HG03064 (cell line): ENCODE measurements around the gene CHMP1A.
"Not testable (repeated sequence)": the region's sequence is repeated elsewhere in the genome, so short reads cannot be mapped to it uniquely, and the experiment has no call there.

Experiments
- ATAC-seq: cut with Tn5 transposase; IDR thresholded peaks from one replicate; pipeline ENCODE4 v1.9.1; 2021; ENCODE audit warnings: low read depth; ENCODE audit not compliant: unreplicated experiment

Gene CHMP1A

DNA sequence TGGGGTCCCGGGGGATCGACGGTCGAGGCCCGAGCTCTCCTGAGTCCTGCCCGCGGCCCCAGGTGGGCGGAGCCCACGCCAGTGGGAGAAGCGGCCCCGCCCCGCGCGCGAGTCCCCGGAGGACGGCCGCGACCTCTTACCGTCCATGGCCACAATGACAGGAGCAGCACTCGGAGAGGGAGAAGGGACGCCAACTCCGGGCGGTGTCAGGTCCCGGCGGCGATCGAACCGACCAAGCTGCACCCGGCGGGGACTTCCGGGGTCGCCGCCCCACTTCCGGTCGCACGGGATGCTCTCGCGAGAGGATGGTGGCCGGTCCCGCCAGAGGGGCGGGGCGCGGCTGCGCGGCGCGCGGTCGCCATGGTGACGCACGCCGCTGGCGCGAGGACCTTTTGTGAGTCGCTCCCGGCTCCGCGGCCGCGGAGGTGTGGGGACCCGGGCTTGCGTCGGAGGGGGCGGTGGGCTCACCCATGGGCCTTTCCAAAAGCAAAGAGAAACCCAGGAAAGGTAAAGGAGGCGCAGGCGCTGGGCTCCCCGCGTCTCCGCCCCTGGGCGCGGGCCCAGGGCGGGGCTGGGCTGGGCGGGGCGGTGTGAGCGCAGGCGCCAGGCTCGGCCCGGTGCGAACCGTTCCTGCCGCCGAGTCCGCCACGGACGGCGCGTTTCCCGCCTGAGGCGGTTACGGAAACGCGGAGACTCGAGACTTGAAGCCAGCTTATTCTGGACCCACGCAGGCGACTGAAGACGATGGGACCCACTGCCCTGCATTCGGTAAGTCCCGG, at the start of gene CHMP1A, which contains the start of gene SPATA33:
TSS of gene CHMP1A (minus strand) at position 267 of the 779 bp plus-strand sequence. CDS start at position 147, 120 bp downstream.
TSS of gene SPATA33 (plus strand) at position 395 of the 779 bp plus-strand sequence. CDS start at position 471, 76 bp downstream.
- ATAC-seq: peak; percentile 84

DNA sequence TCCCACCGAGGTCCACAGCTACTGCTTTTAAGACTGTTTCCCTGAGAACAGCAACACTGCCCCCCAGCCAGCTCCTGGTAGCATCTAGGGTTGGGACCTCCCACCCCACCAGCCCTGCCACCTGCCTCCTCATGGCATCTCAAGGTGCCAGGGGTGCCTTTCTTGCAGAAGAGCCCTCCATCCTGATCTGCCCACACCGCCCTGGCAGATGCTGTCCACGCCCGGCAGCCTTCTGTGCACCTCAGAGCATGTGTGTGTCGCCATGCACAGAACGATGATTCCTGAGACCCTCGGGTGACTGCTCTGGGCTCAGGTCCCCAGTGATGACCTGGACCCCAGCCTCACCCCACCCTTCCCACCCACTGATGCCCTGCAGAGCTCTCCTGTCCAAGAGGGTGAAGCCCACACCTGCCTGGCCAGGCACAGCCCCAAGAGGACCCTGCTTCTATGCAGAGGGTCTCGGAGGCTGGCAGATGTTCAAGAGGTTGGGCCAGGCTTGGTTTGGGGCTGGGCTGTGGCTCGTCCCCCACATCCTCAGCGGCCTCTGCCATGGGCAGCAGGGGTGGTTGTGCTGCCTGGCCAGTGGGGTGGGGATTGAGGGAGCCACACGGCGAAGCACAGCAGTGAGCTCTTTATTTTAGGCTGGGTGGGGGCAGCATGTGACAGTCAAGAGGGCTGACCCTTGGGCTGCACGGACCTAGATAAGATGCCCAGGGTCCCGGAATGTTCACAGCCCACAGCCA, 49.2 kb upstream of the CHMP1A start:
- ATAC-seq: no peak

DNA sequence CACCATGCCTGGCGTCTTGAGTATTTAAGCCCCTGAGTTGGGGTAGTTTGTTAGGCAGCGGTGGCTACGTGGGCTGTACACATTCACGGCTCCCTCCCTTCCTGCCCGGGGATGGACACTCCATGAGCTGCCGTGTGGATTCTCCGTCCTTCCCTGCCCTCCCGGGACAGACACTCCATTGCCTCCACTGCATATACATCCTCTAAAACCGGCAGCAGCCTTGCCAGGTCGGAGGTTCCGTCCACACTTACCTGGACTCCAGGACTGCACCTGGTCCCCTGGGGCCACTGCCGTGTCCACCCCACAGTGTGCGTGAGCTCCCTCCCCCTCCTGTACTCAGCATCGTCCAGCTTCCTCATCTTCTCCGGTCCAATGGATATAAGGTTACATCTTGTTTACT, 47.5 kb upstream of the CHMP1A start:
- no peak for ATAC-seq

DNA sequence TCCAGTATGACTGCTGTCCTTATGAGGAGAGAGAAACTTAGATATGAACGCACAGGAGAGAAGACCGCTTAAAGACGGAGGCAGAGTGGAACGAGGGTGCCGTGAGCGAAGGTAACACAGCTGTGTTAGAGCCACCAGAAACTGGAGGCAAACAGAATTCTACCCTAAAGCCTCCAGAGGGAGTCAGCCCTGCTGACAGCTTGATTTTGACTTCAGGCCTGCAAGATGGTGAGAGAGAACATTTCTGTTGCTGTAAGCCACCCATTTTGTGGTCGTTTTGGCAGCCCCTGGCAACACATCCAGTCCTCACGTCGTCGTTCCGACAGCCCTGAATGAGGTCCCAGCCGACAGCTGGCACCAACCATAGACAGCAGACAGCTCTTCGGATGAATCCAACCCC, 46.8 kb upstream of the CHMP1A start:
- no peak for ATAC-seq

- peak; percentile 58 for ATAC-seq
These were observed 44.2 kb upstream of the CHMP1A start, which contains the start of gene SPATA2L for GRCh38 chr16:89701425-89702406. TSS of gene SPATA2L (minus strand) at chr16:89701705. CDS start at chr16:89701232, 473 bp downstream.

DNA sequence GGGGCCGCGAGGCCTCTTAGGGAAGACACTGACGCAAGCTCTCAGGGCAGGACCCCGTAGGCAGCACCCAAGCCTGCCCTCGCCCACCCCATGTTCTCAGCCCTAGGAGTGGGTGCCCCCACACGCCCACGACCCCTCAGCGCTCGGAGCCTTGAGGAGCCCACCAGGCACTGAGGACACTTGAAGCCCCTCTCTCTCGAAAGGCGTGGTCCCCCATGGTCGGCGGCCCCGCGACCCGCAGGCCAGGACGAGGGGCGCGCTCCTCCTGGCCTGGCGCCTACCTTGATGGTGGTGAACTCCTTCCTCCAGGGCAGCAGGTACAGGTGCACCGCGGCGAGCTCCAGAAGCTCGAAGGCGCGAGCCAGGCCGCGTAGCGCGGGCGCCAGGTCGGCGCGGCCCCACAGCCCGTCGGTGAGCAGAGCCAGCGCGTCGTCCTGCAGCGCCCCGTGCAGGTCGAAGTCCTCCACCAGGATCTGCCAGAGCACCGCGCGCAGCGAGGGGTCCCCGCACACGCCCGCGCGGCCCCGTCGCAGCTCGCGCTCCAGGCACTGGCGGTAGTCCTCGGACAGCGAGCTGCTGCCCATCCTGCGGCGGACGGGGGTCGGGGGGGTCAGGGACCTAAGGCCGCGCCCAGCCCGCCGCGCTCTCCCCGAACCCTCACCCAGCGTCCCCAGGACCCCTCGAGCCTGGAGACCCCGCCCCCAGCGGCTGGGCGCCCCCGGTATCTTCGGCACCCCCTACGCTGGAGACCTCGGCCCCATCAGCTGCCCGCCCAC, 43.3 kb upstream of the CHMP1A start:
- no peak for ATAC-seq

DNA sequence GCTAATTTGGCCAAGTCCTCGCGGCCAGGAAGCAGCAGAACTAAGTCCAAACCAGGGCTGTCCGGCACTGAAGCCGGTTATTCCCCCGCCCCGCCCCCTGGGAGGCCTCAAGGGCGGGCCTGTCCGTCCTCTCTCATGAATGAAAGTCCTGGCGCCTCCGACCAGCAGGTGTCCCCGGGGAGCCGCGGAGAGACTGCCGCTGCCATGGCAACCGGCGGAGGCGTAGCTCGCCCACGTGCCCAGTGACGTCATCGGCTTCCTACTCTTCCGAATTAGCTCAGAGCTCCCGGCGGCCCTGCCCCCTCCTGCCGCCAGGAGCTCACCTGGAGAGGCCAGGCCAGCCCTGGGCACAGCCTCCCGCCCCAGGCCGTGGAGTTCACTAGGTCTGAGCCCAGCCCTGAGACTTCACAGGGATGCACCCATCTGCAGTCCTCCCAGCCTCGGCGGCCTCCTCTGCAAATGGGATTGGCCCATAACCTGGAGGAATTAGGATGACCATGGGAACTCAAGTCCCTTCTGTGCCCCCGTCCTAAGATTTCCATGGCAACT, 42.7 kb upstream of the CHMP1A start:
- peak; percentile 39 for ATAC-seq

GRCh38 chr16:89699629-89700099, 42.2 kb upstream of the CHMP1A start:
- not testable (repeated sequence) for ATAC-seq

- not testable (repeated sequence) for ATAC-seq
These were observed 41.2 kb upstream of the CHMP1A start for GRCh38 chr16:89698717-89699116.

DNA sequence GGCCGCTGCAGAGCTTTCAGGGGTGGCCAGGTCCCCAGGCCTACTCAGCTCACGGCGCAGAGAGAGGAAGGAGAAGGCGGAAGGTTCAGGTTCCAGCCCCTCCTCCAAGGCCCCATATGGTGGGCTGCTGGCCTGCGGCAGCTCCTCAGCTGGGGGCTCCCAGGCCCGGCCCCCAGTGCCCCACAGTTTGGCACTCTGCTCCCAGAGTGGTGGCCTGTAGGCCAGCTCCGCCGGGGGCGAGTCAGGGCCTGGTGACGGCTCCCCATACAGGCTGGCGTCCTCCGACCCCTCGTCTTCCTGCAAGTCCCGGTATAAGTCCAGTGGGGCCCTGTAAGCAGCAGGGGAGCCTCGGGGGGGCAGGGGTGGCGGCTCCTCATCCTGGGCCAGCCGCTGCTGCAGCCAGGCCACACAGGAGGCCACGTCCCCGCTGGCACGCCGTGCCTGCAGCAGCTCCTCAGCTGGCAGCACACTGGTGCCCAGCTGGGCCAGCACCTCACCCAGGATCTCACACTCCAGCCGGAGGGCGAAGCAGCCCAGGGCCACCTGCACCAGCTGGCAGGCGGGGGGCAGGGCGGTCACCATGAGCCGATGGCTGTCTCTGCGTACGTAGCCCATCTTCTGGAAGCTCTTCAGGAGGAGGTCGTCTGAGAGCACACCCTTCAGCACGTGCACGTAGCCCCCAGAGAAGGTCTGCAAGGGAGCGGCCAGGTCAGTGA, 40.3 kb upstream of the CHMP1A start:
- ATAC-seq: no peak

GRCh38 chr16:89697161-89697615, 39.7 kb upstream of the CHMP1A start:
- no peak for ATAC-seq

DNA sequence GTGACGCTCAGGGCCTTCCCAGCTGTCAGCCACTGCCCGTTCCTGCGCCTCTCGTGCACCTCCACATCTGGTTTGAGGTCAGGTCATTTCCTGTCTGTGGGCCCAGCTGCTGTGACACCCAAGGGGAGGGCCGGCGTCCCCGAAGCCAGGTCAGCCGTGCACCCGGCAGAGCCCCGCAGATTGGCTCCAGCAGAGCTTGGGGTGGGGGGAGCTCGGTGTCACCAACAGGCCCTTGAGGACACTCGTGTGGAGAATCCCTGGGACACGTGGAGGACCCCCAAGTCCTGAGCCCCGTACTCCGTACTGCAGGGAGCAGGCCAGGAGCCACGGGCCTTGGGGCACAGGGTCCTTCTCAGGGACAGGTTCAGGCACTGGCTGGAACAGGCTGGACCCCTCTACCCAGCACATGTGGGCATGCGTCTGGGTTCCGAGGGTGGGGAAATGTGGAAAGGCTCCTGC, 39.2 kb upstream of the CHMP1A start:
- ATAC-seq: no peak

DNA sequence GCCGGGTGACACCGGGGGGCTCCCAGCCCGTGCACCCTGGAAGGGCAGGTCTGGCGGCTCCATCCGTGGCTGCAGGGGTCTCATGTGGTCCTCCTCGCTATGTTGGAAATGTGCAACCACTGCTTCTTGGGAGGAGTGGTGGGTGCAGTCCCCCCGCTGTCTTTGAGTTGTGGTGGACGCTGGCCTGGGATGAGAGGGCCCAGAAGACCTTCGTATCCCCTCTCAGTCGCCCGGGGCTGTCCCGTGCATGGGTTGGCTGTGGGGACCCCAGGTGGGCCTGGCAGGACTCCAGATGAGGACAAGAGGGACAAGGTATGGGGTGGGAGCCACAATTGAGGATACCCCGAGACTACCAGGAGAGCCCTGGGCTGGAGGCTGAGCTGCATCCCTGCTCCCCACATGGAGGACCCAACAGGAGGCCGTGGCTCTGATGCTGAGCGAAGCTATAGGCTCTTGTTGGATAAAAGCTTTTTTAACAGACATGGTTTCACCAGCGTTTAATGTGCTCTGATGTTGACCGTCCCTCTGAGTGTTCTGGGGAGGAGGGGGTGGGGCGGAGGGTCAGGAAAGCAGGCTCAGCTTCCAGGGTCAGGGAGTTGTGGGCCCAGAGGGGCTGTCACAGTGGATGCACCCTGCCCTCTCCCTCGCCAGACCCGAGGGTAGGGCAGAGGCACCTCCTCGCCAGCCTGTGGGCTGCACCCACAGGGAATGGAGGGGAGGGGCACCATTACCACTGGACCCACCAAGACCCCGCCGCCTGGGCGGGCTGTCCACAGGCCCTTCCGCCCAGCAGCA, 38.6 kb upstream of the CHMP1A start:
- ATAC-seq: no peak

- ATAC-seq: no peak
These were observed 37.8 kb upstream of the CHMP1A start for GRCh38 chr16:89695086-89695874.

DNA sequence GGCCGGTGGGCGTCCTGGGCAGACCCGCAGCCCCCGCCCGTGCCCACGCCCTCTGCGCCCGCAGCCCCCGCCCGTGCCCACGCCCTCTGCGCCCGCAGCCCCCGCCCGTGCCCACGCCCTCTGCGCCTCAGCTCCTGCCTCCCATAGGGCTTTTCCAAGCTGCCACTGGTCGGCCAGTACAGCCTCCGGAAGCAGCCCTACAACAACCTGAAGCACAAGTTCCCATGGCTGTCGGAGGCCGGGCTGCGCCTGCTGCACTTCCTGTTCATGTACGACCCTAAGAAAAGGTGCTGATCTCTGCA, 37.2 kb upstream of the CHMP1A start:
- not testable (repeated sequence) for ATAC-seq

DNA sequence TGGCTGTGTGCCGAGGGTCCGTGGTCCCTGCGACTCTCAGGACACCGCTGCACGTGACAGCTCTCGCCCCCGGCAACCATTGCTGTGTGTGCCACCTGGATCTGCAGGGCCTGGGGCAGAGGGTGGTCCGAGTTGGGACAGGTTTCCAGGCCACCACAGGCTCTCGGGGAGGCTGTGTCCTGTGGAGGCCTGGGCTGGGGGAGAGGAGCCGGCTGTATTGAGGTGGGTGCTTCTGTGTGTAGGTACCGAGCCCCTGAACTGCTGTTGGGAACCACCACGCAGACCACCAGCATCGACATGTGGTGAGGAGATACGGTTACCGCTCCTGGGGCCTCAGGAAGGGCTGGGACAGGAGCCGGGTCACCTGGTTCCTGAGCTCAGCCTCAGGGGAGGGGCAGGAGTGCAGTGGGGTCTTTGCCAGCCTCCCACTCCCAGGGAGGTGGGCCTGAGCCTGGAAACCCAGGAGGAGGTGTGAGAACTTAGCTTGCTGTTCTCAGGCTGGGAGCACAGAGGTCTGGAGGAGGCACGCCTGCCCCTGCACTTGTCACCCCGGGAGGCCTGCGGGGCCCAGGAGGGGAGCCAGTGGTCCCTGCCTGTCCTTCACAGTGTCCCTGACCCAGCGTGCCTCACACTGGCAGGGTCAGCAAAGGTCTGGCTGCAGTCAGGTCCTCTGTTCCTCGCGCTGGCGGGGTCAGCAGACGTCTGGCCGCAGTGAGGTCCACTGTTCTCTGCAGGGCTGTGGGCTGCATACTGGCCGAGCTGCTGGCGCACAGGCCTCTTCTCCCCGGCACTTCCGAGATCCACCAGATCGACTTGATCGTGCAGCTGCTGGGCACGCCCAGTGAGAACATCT, 36.6 kb upstream of the CHMP1A start:
- no peak for ATAC-seq
